Esophagus squamous epithelium (tissue), 5 donors: Measurements from ENCODE around the gene TTC31. TPM values are rescaled to one million over a fixed set of nuclear protein-coding genes. Genes with fewer than 3 reads are reported as not detected.

Experiments
- DNase-seq: peaks from one replicate; lab custom pipeline; 2025; lab: John Stamatoyannopoulos, UW
- H3K27ac ChIP-seq, 4 donors: fragments of 200-600 bp; sonication (generic); one replicate each; pipeline ENCODE4 v1.5.1; 2016 to 2019; ENCODE audit warnings: mild to moderate bottlenecking in 1 of 4
- H3K27me3 ChIP-seq, 4 donors: fragments of 200-600 bp; sonication (generic); 1 replicate in 3 of 4; 2 replicates in 1 of 4; pipeline versions ENCODE4 v1.5.1 to v1.6.0; 2017 to 2021; ENCODE audit warnings: antibody characterized with exemption in 1 of 4
- H3K36me3 ChIP-seq, 3 donors: fragments of 200-600 bp; sonication (generic); one replicate each; pipeline ENCODE4 v1.5.1; 2016 to 2019
- H3K4me1 ChIP-seq, 3 donors: fragments of 200-600 bp; sonication (generic); one replicate each; pipeline ENCODE4 v1.5.1; 2017 to 2019
- H3K4me3 ChIP-seq, 4 donors: fragments of 200-600 bp; sonication (generic); 1 replicate in 3 of 4; 2 replicates in 1 of 4; pipeline ENCODE4 v1.5.1; 2016 to 2019; ENCODE audit warnings: mild to moderate bottlenecking in 2 of 4, moderate library complexity in 1 of 4
- H3K9me3 ChIP-seq, 3 donors: fragments of 200-600 bp; sonication (generic); one replicate each; pipeline ENCODE4 v1.5.1; 2016 to 2019
- CTCF ChIP-seq, 6 experiments: fragments of 450-650 bp in 4 of 6; fragments of 200-600 bp in 2 of 6; sonication (generic) in 2 of 6; IDR thresholded peaks; one replicate each; pipeline ENCODE4 v1.5.1; 2016 to 2019; ENCODE audit warnings: antibody characterized with exemption in 6 of 6, mild to moderate bottlenecking in 4 of 6, moderate library complexity in 4 of 6
- POLR2A ChIP-seq, 4 donors: fragments of 450-650 bp; IDR thresholded peaks; one replicate each; pipeline ENCODE4 v1.6.1; 2017; ENCODE audit warnings: antibody characterized with exemption in 4 of 4, mild to moderate bottlenecking in 4 of 4, moderate library complexity in 3 of 4
- WGBS, 2 donors: methylation state at CpG; one replicate each; pipeline ENCODE4 v1.1.5; 2018; 5-methylcytosine and 5-hydroxymethylcytosine counted together
- intact Hi-C: fragments of 100-400 bp; cut with DNase I; formaldehyde crosslinking; loops from one replicate; pipeline ENCODE4 v1.15.0; 2022
- total RNA-seq, 4 donors: library from RNA; depleted of rRNA; stranded (reverse); fragments of >200 nt; gene quantifications; one replicate each; pipeline ENCODE4 v1.1.0, GENCODE V29; 2016
- donor health status: DM: yes; HTN: yes; CAD: no.

The TTC31 gene
- total RNA-seq, 4 donors from 2014 or later = 11.2 to 27.7 (median 17.5) TPM

- no peaks in the 10 kb centered on the region for H3K9me3 ChIP-seq
- H3K36me3 ChIP-seq = no peaks in the 10 kb centered on the region
- H3K4me3 ChIP-seq = peak overlapping the region in 2 of 4 donors; percentile 43 to 60
- TF ChIP-seq POLR2A (IDR thresholded peaks at IDR 0.05) (no peak), CTCF (IDR thresholded peaks at IDR 0.05) (no peak)
- H3K27me3 ChIP-seq = peaks cover 41 to 100% (median 48%) of the 10 kb centered on the region in 4 donors
- no peak overlapping the region for H3K27ac ChIP-seq
- intact Hi-C loops = no loop called here
- no peak for DNase-seq
- 20 to 27% methylated on average over 3 to 4 of the region's 60 CpGs for WGBS, 2 donors
- H3K4me1 ChIP-seq = peaks cover 14 to 39% (median 29%) of the 10 kb centered on the region in 3 donors
Measured at GRCh38 chr2:74515271-74515980, 32.5 kb downstream of the TTC31 start.

GRCh38 chr2:74515981-74516633 lies 33.2 kb downstream of the TTC31 start:
- TF ChIP-seq CTCF (IDR thresholded peaks at IDR 0.05) = no peak
- TF ChIP-seq POLR2A (IDR thresholded peaks at IDR 0.05) = no peak
- Histone ChIP-seq H3K4me3 (peak overlapping the region in 3 of 4 donors; percentile 20 to 60 (median 43)), H3K9me3 (no peaks in the 10 kb centered on the region), H3K4me1 (peaks cover 14 to 39% (median 29%) of the 10 kb centered on the region in 3 donors), H3K36me3 (no peaks in the 10 kb centered on the region), H3K27ac (no peak overlapping the region), H3K27me3 (peaks cover 41 to 98% (median 48%) of the 10 kb centered on the region in 4 donors)
- 5 to 13% methylated on average over 6 to 8 of the region's 72 CpGs for WGBS, 2 donors
- intact Hi-C loops = no loop called here
- DNase-seq = no peak

- Histone ChIP-seq H3K4me3 (peak overlapping the region in 2 of 4 donors; percentile 43 to 60), H3K27me3 (peaks cover 41 to 96% (median 45%) of the 10 kb centered on the region in 4 donors), H3K4me1 (peaks cover 14 to 39% (median 29%) of the 10 kb centered on the region in 3 donors), H3K9me3 (no peaks in the 10 kb centered on the region), H3K27ac (no peak overlapping the region), H3K36me3 (no peaks in the 10 kb centered on the region)
- WGBS, 2 donors = 66 to 70% methylated on average over 4 to 11 of the region's 13 CpGs
- intact Hi-C loops = no loop called here
- TF ChIP-seq POLR2A (IDR thresholded peaks at IDR 0.05) (no peak), CTCF (IDR thresholded peaks at IDR 0.05) (no peak)
- no peak for DNase-seq
Measured at GRCh38 chr2:74516650-74517049, 33.8 kb downstream of the TTC31 start.

GRCh38 chr2:74522516-74522915 lies 39.6 kb downstream of the TTC31 start:
- H3K4me3 ChIP-seq = no peak overlapping the region
- H3K27ac ChIP-seq = no peak overlapping the region
- peaks cover 0 to 22% (median 0%) of the 10 kb centered on the region in 3 donors for H3K4me1 ChIP-seq
- H3K27me3 ChIP-seq = peaks cover 0 to 37% (median 0%) of the 10 kb centered on the region in 4 donors
- WGBS, 2 donors = 83% methylated on average over 3 of the region's 3 CpGs
- no peak for TF ChIP-seq CTCF (IDR thresholded peaks at IDR 0.05)
- DNase-seq = no peak
- no peaks in the 10 kb centered on the region for H3K9me3 ChIP-seq
- intact Hi-C loops = no loop called here
- H3K36me3 ChIP-seq = peaks cover 7 to 22% (median 11%) of the 10 kb centered on the region in 3 donors

- WGBS, 2 donors = 70 to 94% methylated on average over 4 to 9 of the region's 9 CpGs
- Histone ChIP-seq H3K27me3 (peaks cover 0 to 22% (median 0%) of the 10 kb centered on the region in 4 donors), H3K36me3 (peaks cover 7 to 29% (median 11%) of the 10 kb centered on the region in 3 donors), H3K9me3 (no peaks in the 10 kb centered on the region), H3K4me1 (peaks cover 10 to 36% (median 13%) of the 10 kb centered on the region in 3 donors), H3K4me3 (no peak overlapping the region), H3K27ac (no peak overlapping the region)
- intact Hi-C loops = no loop called here
- no peak for DNase-seq
- TF ChIP-seq POLR2A (IDR thresholded peaks at IDR 0.05) (no peak), CTCF (IDR thresholded peaks at IDR 0.05) (no peak)
Measured at GRCh38 chr2:74524005-74524404, 41.1 kb downstream of the TTC31 start.
